ENCODE measurements around the gene MAD1L1. TPM values are rescaled to one million over a fixed set of nuclear protein-coding genes. Genes with fewer than 3 reads are reported as not detected.
A peak's percentile ranks its signal among the peaks of the same experiment; 100 is the strongest.
"Not testable (repeated sequence)": the region's sequence is repeated elsewhere in the genome, so short reads cannot be mapped to it uniquely, and the experiment has no call there.

Gene MAD1L1
- polyA plus RNA-seq, 6 donors from 2014 or later: 109 to 209 (median 158) TPM

DNA sequence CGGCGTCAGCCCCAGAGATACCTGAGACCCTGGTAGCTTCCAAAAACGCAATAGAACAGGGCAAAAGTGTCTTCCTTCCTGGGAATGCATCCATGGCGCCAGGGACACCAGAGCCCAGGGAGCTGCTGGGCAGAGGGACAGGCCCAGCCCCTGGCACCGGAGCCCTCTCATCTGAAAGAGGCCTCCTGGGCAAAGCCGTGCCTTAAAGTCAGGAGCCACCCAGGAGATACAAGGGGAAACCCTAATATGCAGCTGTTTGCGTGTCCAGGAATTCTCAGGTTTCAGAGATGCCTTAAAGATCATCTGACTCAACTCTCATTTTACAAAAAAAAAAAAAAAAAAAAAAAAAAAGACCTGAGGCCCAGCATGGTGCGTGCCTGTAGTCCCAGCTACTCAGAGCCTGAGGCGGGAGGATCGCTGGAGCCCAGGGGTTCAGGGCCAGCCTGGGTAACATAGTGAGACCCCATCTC, 37.3 kb upstream of the MAD1L1 start:
- H3K27me3 Mint-ChIP-seq: no peaks in the 10 kb centered on the region
- peaks cover 0 to 3% (median 0%) of the 10 kb centered on the region in 3 donors for H3K4me1 Mint-ChIP-seq
- H3K4me3 Mint-ChIP-seq: no peak overlapping the region
- DNase-seq (no peak), ATAC-seq (ENCODE audit: low read depth in 2 of 2) (no peak)
- H3K36me3 Mint-ChIP-seq: peaks cover 0 to 7% of the 10 kb centered on the region in 2 donors
- H3K9me3 Mint-ChIP-seq: no peaks in the 10 kb centered on the region
- H3K27ac Mint-ChIP-seq: peak overlapping the region in 2 of 6 donors; percentile 27 to 34

DNA sequence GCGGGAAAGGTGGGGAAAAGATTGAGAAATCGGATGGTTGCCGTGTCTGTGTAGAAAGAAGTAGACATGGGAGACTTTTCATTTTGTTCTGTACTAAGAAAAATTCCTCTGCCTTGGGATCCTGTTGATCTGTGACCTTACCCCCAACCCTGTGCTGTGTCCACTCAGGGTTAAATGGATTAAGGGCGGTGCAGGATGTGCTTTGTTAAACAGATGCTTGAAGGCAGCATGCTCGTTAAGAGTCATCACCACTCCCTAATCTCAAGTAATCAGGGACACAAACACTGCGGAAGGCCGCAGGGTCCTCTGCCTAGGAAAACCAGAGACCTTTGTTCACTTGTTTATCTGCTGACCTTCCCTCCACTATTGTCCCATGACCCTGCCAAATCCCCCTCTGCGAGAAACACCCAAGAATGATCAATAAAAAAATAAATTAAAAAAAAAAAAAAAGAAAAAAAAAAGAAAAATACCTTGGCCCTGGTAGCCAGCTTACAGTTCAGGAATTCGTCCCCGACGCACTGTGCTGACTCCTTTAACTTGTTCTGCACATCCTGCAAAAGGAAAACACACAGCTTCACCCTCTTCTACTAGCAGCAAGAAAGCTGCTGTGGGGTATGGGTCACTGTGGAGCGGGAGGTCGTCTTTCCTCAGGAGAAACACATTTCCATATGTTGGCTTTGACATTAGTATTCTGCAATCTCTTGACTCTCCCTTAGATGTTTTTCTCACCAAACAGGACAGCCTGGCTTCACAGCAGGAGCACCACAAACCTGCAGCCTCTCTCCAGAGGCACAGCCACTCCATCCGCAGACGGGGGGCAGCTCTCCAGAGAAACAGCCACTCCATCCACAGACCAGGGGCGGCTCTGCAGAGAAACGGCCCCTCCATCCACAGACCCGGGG, 36.6 kb upstream of the MAD1L1 start:
- peak overlapping the region in 2 of 6 donors; percentile 27 to 67 for H3K27ac Mint-ChIP-seq
- H3K27me3 Mint-ChIP-seq; H3K9me3 Mint-ChIP-seq; ATAC-seq (ENCODE audit: low read depth in 2 of 2); H3K4me1 Mint-ChIP-seq; H3K4me3 Mint-ChIP-seq; H3K36me3 Mint-ChIP-seq; DNase-seq: not testable (repeated sequence)

DNA sequence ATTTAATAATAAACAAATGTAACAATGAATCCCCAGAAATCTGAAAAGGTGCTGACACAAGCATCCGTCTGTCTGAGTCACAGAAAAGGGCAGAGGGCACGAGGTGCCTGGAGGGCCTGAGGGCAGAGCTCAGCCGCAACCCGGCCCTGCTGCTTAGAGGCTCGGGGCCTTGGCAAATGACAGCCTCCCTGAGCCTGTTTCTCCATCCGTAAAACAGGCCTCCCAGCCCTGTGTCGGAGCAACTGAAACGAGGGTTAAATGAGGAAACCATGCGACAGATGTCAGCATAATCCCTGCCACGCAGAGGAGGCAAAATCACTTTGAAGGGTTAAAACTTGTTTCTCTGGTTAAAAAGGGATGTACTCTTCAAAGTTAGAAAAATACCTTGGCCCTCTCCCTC, 34.2 kb upstream of the MAD1L1 start:
- ATAC-seq (ENCODE audit: low read depth in 2 of 2) (no peak), DNase-seq (no peak)
- Mint-ChIP-seq H3K4me1 (peaks cover 8 to 21% (median 10%) of the 10 kb centered on the region in 3 donors), H3K27me3 (no peaks in the 10 kb centered on the region), H3K4me3 (no peak overlapping the region), H3K27ac (peak overlapping the region in 4 of 6 donors; percentile 45 to 78 (median 63)), H3K36me3 (peaks cover 5 to 9% of the 10 kb centered on the region in 2 donors), H3K9me3 (no peaks in the 10 kb centered on the region)

DNA sequence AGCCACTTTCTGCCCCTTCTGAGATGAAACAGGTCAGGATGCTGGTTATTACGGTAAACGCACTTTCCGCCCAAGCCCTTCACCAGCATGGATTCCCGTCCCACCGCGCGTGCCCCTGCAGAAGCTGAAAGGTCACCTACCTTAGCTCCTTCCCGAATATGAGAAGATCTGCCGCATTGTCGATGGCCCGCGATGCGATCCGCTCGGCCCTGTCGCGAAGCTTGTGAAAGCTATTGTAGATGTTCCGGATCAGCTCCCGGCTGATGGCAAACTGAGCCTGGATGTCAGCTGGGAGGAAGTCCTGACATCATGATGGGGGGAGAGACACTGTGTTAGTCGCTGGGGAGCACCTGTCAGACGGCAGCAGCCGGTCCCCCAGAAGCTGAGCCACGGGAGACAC, 31.4 kb upstream of the MAD1L1 start:
- Mint-ChIP-seq H3K36me3 (peaks cover 5 to 17% of the 10 kb centered on the region in 2 donors), H3K27me3 (no peaks in the 10 kb centered on the region), H3K9me3 (no peaks in the 10 kb centered on the region)

DNA sequence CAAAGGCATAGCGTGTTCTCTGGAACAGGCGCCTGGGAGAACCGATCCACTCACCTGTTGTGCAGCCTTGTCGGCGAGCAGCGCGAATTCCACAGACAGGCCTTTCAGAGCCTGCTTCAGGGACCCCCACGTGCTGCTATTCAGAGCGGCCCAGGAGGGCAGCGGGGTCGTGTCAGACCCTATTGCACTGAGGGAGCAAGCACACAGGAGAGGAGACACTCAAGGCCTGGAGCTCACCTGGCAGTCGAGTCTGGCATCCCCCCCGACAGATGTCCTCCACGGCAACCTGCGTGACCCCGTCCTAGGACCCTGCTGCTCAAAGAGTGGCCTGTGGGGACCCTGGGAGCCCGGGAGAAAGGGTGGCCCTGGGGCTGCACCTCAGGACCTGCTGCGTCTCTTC, 30.4 kb upstream of the MAD1L1 start:
- H3K36me3 Mint-ChIP-seq: peaks cover 5 to 17% of the 10 kb centered on the region in 2 donors

More for the DNA sequence above, 31.4 kb upstream of the MAD1L1 start:
- ATAC-seq (ENCODE audit: low read depth in 2 of 2): no peak
- peak overlapping the region in 1 of 8 donors; percentile 21 for H3K4me3 Mint-ChIP-seq
- H3K4me1 Mint-ChIP-seq: peaks cover 21 to 47% (median 27%) of the 10 kb centered on the region in 3 donors
- no peak for DNase-seq
- peak overlapping the region; percentile 86 to 99 (median 89) for H3K27ac Mint-ChIP-seq

DNA sequence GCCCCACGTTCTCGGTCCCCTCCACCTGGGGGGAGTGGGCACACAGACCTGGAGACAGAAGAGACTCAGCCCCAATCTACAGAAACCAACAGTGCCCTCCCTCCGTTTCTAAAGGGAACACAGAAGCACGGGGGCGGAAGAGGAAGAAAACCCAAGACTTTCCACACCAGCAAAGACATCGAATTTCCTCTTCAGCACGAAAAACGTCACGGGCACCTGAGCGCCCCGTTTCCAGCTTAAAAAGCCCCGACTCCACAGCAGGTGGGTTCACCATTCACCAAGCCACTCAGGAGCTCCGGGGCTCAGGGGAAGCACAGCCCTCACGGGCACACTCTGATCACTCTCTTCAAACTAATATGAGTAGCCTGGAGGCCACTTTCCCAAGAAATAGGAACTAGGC, 28.9 kb upstream of the MAD1L1 start:
- Mint-ChIP-seq H3K9me3 (no peaks in the 10 kb centered on the region), H3K4me3 (peak overlapping the region; percentile 68 to 85 (median 80)), H3K27me3 (no peaks in the 10 kb centered on the region), H3K27ac (peak overlapping the region; percentile 99 to 100 (median 99)), H3K36me3 (peaks cover 5 to 17% of the 10 kb centered on the region in 2 donors), H3K4me1 (peaks cover 25 to 50% (median 29%) of the 10 kb centered on the region in 3 donors)
- DNase-seq (peak; percentile 90), ATAC-seq (ENCODE audit: low read depth in 2 of 2) (peak; percentile 87 to 90)

More for the DNA sequence above, 30.4 kb upstream of the MAD1L1 start:
- Mint-ChIP-seq H3K27me3 (no peaks in the 10 kb centered on the region), H3K27ac (peak overlapping the region; percentile 84 to 100 (median 99)), H3K4me1 (peaks cover 25 to 50% (median 29%) of the 10 kb centered on the region in 3 donors), H3K4me3 (peak overlapping the region in 1 of 8 donors; percentile 12), H3K9me3 (no peaks in the 10 kb centered on the region)
- no peak for DNase-seq
- no peak for ATAC-seq (ENCODE audit: low read depth in 2 of 2)

DNA sequence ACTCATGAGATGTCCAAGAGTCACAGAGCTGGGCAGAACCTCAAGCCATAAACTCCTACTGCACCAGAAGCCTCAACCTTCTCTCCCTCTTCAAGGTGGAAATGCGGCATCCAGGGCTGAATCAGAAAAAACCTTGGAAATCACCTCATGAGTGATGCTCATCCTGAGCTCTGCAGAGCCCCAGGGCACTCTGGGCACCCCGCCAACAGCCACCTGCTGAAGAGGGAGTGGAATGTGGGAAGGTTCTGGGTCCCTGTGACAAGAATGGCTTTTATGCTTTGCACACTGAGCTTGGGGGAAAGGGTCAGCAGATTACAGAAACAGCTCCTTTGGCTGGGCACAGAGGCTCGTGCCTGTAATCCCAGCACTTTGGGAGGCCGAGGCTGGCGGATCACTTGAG, 28.1 kb upstream of the MAD1L1 start:
- H3K36me3 Mint-ChIP-seq: peaks cover 5 to 17% of the 10 kb centered on the region in 2 donors
- H3K9me3 Mint-ChIP-seq: no peaks in the 10 kb centered on the region
- H3K27ac Mint-ChIP-seq: peak overlapping the region; percentile 99 to 100 (median 99)
- peak overlapping the region in 5 of 8 donors; percentile 24 to 84 (median 47) for H3K4me3 Mint-ChIP-seq
- DNase-seq (no peak), ATAC-seq (ENCODE audit: low read depth in 2 of 2) (no peak)
- peaks cover 25 to 50% (median 29%) of the 10 kb centered on the region in 3 donors for H3K4me1 Mint-ChIP-seq
- no peaks in the 10 kb centered on the region for H3K27me3 Mint-ChIP-seq

DNA sequence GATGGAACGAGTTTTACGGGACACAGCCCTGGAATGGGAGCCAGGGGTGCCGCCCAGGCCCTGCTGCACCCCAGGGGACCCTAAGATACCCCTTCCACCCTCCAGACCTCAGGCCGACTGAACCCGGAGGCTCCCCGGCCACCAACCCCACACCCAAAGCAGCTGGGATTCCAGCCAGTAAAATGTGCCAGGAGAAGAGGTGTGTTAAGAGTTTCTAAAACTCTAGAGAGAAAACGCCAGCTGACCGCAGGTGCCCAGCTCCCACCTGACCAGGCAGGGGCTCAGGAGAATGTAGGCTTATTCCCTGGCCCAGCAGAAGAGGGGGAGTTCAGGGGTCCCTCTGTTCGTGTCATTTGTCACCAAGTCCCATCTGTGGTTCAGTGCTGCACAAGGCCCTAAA, 26.7 kb upstream of the MAD1L1 start:
- Mint-ChIP-seq H3K36me3 (peaks cover 5 to 21% of the 10 kb centered on the region in 2 donors), H3K27ac (peak overlapping the region in 5 of 6 donors; percentile 89 to 100 (median 99)), H3K4me1 (peaks cover 32 to 50% (median 33%) of the 10 kb centered on the region in 3 donors), H3K9me3 (no peaks in the 10 kb centered on the region), H3K4me3 (peak overlapping the region in 7 of 8 donors; percentile 32 to 78 (median 51)), H3K27me3 (no peaks in the 10 kb centered on the region)
- ATAC-seq (ENCODE audit: low read depth in 2 of 2) (no peak), DNase-seq (no peak)

DNA sequence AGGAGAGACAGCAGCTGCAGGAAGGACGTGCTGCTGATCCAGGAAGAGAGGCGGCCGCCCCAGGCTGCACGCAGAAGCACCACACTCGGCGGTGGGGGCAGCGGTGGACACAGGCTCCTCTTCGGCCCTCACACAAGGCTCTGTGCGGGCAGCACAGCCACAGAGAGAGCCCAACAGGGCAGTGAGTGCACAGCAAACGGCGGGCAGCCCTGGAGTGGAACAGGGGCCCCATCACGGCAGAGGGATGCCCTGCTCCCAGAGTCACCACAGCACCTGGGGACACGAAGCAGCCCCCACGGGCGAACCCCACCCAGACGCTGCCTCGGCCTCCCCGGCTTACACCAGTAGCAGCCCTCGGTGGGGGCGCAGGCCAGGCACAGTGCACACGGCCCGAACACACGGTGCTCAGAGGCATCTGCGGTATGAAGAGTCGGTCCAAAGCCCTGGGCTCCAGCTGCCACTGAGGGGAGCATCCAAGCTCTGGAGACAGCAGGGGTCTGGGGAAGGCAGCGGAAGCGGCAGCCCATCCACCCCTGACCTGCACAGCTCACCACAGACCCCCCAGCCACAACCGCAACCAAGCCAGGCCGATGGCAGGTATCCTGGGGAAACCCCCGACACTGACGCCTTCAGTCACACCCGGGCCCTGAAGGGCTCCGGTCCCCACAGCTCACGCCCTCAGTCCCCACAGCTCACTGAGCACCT, 26.1 kb upstream of the MAD1L1 start:
- H3K4me1 Mint-ChIP-seq: peaks cover 30 to 45% (median 32%) of the 10 kb centered on the region in 3 donors
- peaks cover 0 to 15% of the 10 kb centered on the region in 2 donors for H3K36me3 Mint-ChIP-seq

DNA sequence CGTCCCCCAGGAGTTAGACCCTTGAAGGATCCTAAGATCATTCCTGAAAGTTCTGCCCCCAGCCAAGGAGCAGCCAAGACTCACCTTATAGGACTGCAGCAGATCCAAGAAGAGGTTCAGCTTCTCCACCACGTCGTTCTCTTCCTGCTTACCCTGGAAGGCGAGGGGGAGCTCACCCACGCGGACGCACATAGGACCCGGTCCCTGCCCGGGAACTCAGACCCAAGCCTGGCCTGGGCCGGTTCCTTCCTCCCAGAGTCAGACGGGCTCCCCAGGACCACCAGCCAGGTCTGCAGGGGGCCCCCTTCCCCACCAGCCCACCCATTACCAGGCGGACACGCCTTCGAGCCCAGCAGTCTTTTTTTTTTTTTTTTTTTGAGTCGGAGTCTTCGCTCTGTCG, 24.9 kb upstream of the MAD1L1 start:
- Mint-ChIP-seq H3K27me3 (no peaks in the 10 kb centered on the region), H3K36me3 (peaks cover 0 to 13% of the 10 kb centered on the region in 2 donors), H3K27ac (peak overlapping the region in 2 of 6 donors; percentile 84 to 99), H3K4me3 (no peak overlapping the region), H3K9me3 (no peaks in the 10 kb centered on the region), H3K4me1 (peaks cover 36 to 48% (median 37%) of the 10 kb centered on the region in 3 donors)
- no peak for ATAC-seq (ENCODE audit: low read depth in 2 of 2)
- no peak for DNase-seq

More for the DNA sequence above, 26.1 kb upstream of the MAD1L1 start:
- ATAC-seq (ENCODE audit: low read depth in 2 of 2): peak; percentile 24 to 53
- H3K9me3 Mint-ChIP-seq: no peaks in the 10 kb centered on the region
- no peaks in the 10 kb centered on the region for H3K27me3 Mint-ChIP-seq
- H3K27ac Mint-ChIP-seq: peak overlapping the region in 5 of 6 donors; percentile 52 to 100 (median 99)
- H3K4me3 Mint-ChIP-seq: peak overlapping the region in 6 of 8 donors; percentile 32 to 77 (median 44)
- DNase-seq: peak; percentile 33

DNA sequence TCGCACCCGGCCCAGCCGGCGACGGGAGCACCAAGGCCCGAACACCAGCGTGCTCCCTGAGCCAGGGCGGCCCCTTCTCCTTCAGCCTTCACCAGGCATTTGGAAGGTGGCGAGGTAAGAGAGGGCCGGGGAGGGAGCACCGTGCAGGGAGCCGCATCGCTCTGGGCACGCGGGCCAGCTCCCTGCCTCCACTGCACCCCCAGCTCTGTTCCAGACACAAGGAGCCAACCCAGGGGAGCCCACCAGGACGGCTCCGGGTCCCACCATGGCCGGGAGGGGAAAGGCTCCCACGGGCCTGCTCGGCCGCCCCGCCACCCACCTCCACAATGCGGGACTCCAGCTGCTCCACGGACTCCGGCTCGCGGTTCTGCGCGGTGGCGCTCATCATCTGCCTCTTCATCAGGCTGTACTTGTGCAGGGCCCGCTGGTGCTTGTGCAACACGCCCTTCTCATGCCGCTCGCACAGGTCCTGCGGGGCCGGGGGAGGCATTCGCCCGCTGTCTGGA, 24.4 kb upstream of the MAD1L1 start:
- ATAC-seq (ENCODE audit: low read depth in 2 of 2) (no peak), DNase-seq (no peak)
- H3K27me3 Mint-ChIP-seq: no peaks in the 10 kb centered on the region
- no peak overlapping the region for H3K4me3 Mint-ChIP-seq
- peaks cover 0 to 13% of the 10 kb centered on the region in 2 donors for H3K36me3 Mint-ChIP-seq
- no peaks in the 10 kb centered on the region for H3K9me3 Mint-ChIP-seq
- H3K4me1 Mint-ChIP-seq: peaks cover 35 to 46% (median 35%) of the 10 kb centered on the region in 3 donors
- peak overlapping the region in 1 of 6 donors; percentile 99 for H3K27ac Mint-ChIP-seq

DNA sequence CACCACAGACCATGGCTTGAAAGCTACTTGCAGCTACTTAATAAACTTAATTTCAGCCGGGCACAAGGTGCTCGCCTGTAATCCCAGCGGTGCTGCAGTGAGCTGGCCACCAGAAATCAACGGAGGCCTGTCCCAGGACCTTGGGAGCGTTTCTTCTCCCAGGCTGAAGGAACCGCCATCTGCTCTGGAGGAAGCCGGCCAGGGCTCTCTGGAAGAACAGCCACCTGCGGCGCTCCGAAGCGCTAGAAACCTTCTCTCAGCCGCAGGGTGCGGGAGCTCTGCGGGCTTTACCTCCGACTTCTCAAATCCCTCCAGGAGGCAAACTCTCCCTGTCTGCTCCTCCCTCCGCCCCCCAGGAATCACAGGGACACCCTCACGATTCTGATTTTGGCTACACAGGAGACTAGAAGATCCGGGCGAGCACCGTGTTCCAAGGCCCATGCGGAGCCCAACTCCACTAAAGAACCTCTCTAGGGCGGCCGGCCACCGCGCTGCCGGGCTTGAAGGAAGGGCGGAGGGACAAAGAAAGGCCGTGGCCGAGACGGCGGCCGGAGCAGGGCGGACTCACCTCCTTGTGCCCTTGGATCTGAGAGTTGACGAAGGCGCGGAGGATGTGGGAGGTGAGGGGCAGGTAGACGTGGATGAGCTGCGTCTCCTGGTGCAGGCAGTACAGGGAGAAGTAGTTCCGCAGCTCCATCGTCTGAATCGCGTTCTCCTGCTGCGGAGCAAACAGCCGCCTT, 23.7 kb upstream of the MAD1L1 start:
- H3K27ac Mint-ChIP-seq: peak overlapping the region in 4 of 6 donors; percentile 44 to 83 (median 66)
- no peaks in the 10 kb centered on the region for H3K27me3 Mint-ChIP-seq

More for the DNA sequence above, 23.7 kb upstream of the MAD1L1 start:
- ATAC-seq (ENCODE audit: low read depth in 2 of 2): no peak
- no peaks in the 10 kb centered on the region for H3K9me3 Mint-ChIP-seq
- H3K4me3 Mint-ChIP-seq: no peak overlapping the region
- H3K36me3 Mint-ChIP-seq: peaks cover 0 to 13% of the 10 kb centered on the region in 2 donors
- no peak for DNase-seq
- H3K4me1 Mint-ChIP-seq: peaks cover 28 to 42% (median 28%) of the 10 kb centered on the region in 3 donors

Data from naive B cell (primary cell).